AG10803 (cell line): ENCODE results near the gene CDC40.

ENCODE experiments used
- DNase-seq: peaks from one replicate; pipeline ENCODE4 v3.0.0; 2010; ENCODE audit warnings: low read depth
- H3K4me3 ChIP-seq: 2 replicates; pipeline ENCODE4 v1.5.1; 2011; ENCODE audit warnings: mild to moderate bottlenecking, low read length, control low read depth
- TF ChIP-seq, protein P1 (sequence below): conservative IDR thresholded peaks from 2 replicates; pipeline ENCODE4 v1.5.1; 2011; ENCODE audit warnings: mild to moderate bottlenecking, low read length, control low read depth, inconsistent platforms

The CDC40 gene

GRCh38 chr6:110180228-110181008 is at the start of gene CDC40:
Gene CDC40 (plus strand): TSS chr6:110180427. CDS start chr6:110180445, 18 bp downstream.
- DNase-seq, result no peak
- H3K4me3 ChIP-seq, result peak within 1 kb of the TSS; percentile 97
- TF ChIP-seq, protein P1, sequence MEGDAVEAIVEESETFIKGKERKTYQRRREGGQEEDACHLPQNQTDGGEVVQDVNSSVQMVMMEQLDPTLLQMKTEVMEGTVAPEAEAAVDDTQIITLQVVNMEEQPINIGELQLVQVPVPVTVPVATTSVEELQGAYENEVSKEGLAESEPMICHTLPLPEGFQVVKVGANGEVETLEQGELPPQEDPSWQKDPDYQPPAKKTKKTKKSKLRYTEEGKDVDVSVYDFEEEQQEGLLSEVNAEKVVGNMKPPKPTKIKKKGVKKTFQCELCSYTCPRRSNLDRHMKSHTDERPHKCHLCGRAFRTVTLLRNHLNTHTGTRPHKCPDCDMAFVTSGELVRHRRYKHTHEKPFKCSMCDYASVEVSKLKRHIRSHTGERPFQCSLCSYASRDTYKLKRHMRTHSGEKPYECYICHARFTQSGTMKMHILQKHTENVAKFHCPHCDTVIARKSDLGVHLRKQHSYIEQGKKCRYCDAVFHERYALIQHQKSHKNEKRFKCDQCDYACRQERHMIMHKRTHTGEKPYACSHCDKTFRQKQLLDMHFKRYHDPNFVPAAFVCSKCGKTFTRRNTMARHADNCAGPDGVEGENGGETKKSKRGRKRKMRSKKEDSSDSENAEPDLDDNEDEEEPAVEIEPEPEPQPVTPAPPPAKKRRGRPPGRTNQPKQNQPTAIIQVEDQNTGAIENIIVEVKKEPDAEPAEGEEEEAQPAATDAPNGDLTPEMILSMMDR, result no peak

- no peak overlapping the region for H3K4me3 ChIP-seq
- DNase-seq, result no peak
- TF ChIP-seq, protein P1, result no peak
Observed at GRCh38 chr6:110137924-110138887, 42.0 kb upstream of the CDC40 start.

- no peak overlapping the region for H3K4me3 ChIP-seq
- TF ChIP-seq, protein P1, result no peak
- DNase-seq, result no peak
Observed at GRCh38 chr6:110139052-110139451, 41.2 kb upstream of the CDC40 start.

- H3K4me3 ChIP-seq, result no peak overlapping the region
- DNase-seq, result peak; percentile 83
- TF ChIP-seq, protein P1, result no peak
Observed at GRCh38 chr6:110140650-110141049, 39.6 kb upstream of the CDC40 start.

DNA sequence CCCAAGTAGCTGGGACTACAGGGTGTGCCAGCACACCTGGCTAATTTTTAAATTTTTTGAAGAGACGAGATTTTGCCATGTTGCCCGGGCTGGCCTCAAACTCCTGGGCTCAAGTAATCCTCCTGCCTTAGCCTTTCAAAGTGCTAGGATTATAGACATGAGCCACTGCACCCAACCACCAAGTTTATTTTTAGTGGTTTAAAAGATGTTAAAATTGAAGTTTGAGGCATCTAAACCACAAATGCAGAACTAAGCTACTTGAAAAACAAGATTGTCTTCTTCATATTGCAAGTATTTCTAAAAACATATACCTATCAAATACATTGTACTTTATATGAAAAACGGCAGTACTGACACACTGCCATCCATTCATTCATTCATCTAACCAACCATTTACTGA is 32.4 kb upstream of the CDC40 start:
- H3K4me3 ChIP-seq, result no peak overlapping the region
- DNase-seq, result no peak
- TF ChIP-seq, protein P1, result no peak

DNA sequence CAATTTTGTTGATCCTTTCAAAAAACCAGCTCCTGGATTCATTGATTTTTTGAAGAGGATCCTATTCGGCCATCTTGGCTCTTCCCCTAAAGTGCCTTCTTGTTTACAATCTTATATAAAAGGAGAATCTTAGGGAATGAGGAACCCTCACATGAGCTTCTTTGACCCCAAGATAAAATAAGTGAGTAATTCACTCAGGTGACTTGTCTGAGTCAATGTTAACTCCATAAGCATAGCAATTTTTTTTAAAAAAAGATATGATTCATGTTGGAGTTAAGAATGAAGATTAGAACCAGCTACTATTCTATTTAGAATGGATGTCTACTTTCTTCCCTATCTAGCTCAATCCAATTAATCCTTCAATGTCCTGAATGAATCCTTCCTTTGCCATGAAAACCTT is 21.7 kb upstream of the CDC40 start:
- TF ChIP-seq, protein P1, result no peak
- no peak overlapping the region for H3K4me3 ChIP-seq
- no peak for DNase-seq
